Panc1 (cell line): ENCODE measurements around the gene DUSP15. TPM values are rescaled to one million over a fixed set of nuclear protein-coding genes. Genes with fewer than 3 reads are reported as not detected.

Experiments
- ATAC-seq: fragments of 200-7000 bp; cut with Tn5 transposase; 2 replicates; pipeline ENCODE4 v1.9.1; 2020; ENCODE audit warnings: mild to moderate bottlenecking, moderate library complexity
- BruUV-seq: library from RNA; stranded (reverse); fragments of 400-500 nt; replicated peaks from 2 replicates; lab custom pipeline; 2021; lab: Mats Ljungman, UMichigan
- CTCF ChIA-PET: fragments of 300-600 bp; sonication (Branson Sonifier 250); formaldehyde crosslinking; loops from one replicate; lab custom pipeline; 2022; ENCODE audit warnings: antibody characterized with exemption; lab: Charles Lee
- POLR2A ChIA-PET: fragments of 300-600 bp; sonication (Branson Sonifier 250); formaldehyde crosslinking; loops from one replicate; lab custom pipeline; 2022; ENCODE audit warnings: antibody characterized with exemption; lab: Charles Lee
- DNase-seq: peaks from one replicate; pipeline ENCODE4 v3.0.0-alpha.2; 2010; ENCODE audit warnings: low read depth, low spot score
- H3K27ac ChIP-seq: 2 replicates; pipeline ENCODE4 v1.5.1; 2011; ENCODE audit warnings: mild to moderate bottlenecking, low read length, inconsistent platforms
- H3K27me3 ChIP-seq: fragments of 200-500 bp; sonication (Bioruptor generic); 2 replicates; pipeline ENCODE4 v1.6.0; 2014; ENCODE audit warnings: low read length, inconsistent platforms; ENCODE audit not compliant: control insufficient read depth, insufficient read depth
- H3K36me3 ChIP-seq: fragments of 200-500 bp; sonication (Bioruptor generic); 2 replicates; pipeline ENCODE4 v1.5.1; 2014; ENCODE audit warnings: inconsistent platforms, mild to moderate bottlenecking, low read length, moderate library complexity; ENCODE audit not compliant: control insufficient read depth, insufficient read depth
- H3K4me1 ChIP-seq: 2 replicates; pipeline ENCODE4 v1.5.1; 2011; ENCODE audit warnings: inconsistent platforms, mild to moderate bottlenecking, low read length, moderate library complexity; ENCODE audit not compliant: control insufficient read depth, insufficient read depth
- H3K4me3 ChIP-seq, 2 experiments: 2 replicates each; pipeline ENCODE4 v1.5.1; 2011 to 2012; ENCODE audit warnings: low read depth in 2 of 2, low read length in 2 of 2, mild to moderate bottlenecking in 2 of 2, inconsistent platforms in 1 of 2, moderate library complexity in 1 of 2
- H3K9me3 ChIP-seq: fragments of 200-500 bp; sonication (Bioruptor generic); 2 replicates; pipeline ENCODE4 v1.5.1; 2014; ENCODE audit warnings: low read depth, mild to moderate bottlenecking, inconsistent platforms, low read length, moderate library complexity; ENCODE audit not compliant: control insufficient read depth, insufficient read depth
- POLR2AphosphoS5 ChIP-seq: IDR thresholded peaks from 2 replicates; pipeline ENCODE4 v1.6.1; 2012; ENCODE audit warnings: mild to moderate bottlenecking, low read depth, low read length, moderate library complexity
- SIN3A ChIP-seq: IDR thresholded peaks from 2 replicates; pipeline ENCODE4 v1.6.1; 2012; ENCODE audit warnings: low read depth, mild to moderate bottlenecking, low read length, moderate library complexity, borderline replicate concordance; ENCODE audit not compliant: insufficient read depth
- TCF7L2 ChIP-seq: IDR thresholded peaks from 2 replicates; pipeline ENCODE4 v1.6.1; 2011; ENCODE audit warnings: mild to moderate bottlenecking, low read depth, low read length, inconsistent platforms
- in situ Hi-C: cut with HindIII; loops from 2 replicates; pipeline ENCODE4 v1.10.0; 2016; ENCODE audit warnings: low sequenced_read_pairs, low pct_unique_long_range_greater_than_20kb
- intact Hi-C: fragments of 100-400 bp; cut with micrococcal nuclease; formaldehyde crosslinking; loops from one replicate; pipeline ENCODE4 v1.10.0; 2022; ENCODE audit not compliant: unreplicated experiment
- total RNA-seq: library from RNA; stranded (reverse); gene quantifications from one replicate; pipeline ENCODE4 v1.2.1, GENCODE V29; 2021; ENCODE audit not compliant: unreplicated experiment
- TF ChIP-seq, protein P1 (sequence below): fragments of 450-650 bp; IDR thresholded peaks from 2 replicates; pipeline ENCODE4 v1.5.1; 2017; ENCODE audit warnings: mild to moderate bottlenecking
- TF ChIP-seq, protein P2 (sequence below), 2 experiments: IDR thresholded peaks; 2 replicates each; pipeline ENCODE4 v1.6.1; 2011 to 2012; ENCODE audit warnings: low read depth in 2 of 2, control low read depth in 1 of 2, low read length in 1 of 2, mild to moderate bottlenecking in 1 of 2, moderate library complexity in 1 of 2; ENCODE audit not compliant: insufficient read depth in 1 of 2

Gene DUSP15
- total RNA-seq, 1 experiment from 2014 or later = 23.6 TPM

DNA sequence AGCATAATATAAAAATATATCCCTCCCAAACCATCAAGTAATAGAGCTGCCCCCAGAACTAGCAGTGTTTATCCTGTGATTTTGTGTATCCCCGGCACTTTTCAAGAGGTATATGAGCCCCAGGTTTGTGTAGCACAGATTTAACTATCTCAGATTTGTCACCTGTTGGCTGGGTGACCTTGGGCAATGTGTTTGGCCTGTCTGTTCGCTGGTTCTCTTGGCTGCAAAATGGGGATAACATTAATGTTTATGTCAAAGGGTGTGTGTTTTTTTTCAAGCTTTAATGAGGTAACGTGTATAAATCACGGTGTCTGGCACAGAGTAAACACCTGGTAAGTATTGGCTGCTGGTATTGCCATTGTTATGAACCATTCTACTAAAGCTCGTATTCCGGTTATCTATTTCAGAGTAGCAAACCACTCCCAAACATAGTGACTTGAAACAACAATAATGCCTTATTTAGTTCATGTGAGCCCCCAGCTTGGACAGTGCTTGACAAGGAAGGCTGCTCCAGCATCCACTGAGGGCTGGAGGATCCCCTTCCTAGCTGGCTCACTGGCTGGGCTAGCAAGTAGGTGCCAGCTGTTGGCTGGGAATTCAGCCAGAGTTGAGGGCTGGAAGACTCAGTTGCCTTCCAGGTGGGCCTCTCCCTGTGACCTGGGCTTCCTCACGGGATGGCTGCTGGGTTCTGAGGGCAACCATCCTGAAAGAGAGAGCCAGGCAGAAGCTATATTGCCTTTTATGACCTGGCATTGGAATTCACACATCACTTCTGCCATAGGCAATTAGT is 45.4 kb upstream of the DUSP15 start:
- Histone ChIP-seq H3K27me3 (no peaks in the 10 kb centered on the region), H3K27ac (no peak overlapping the region), H3K9me3 (no peaks in the 10 kb centered on the region), H3K36me3 (no peaks in the 10 kb centered on the region), H3K4me3 (no peak overlapping the region), H3K4me1 (peaks cover 4% of the 10 kb centered on the region; the same call in 1 of the 2 replicates)
- no peak for ATAC-seq
- in situ Hi-C loops = no loop called here
- DNase-seq = no peak
- ChIA-PET POLR2A (no interaction called here), CTCF (no interaction called here)
- intact Hi-C loops = no loop called here
- BruUV-seq = no TSS peak
- TF ChIP-seq POLR2AphosphoS5 (no peak), TCF7L2 (no peak), SIN3A (no peak)
- TF ChIP-seq, protein P1, sequence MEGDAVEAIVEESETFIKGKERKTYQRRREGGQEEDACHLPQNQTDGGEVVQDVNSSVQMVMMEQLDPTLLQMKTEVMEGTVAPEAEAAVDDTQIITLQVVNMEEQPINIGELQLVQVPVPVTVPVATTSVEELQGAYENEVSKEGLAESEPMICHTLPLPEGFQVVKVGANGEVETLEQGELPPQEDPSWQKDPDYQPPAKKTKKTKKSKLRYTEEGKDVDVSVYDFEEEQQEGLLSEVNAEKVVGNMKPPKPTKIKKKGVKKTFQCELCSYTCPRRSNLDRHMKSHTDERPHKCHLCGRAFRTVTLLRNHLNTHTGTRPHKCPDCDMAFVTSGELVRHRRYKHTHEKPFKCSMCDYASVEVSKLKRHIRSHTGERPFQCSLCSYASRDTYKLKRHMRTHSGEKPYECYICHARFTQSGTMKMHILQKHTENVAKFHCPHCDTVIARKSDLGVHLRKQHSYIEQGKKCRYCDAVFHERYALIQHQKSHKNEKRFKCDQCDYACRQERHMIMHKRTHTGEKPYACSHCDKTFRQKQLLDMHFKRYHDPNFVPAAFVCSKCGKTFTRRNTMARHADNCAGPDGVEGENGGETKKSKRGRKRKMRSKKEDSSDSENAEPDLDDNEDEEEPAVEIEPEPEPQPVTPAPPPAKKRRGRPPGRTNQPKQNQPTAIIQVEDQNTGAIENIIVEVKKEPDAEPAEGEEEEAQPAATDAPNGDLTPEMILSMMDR = no peak
- TF ChIP-seq, protein P2, sequence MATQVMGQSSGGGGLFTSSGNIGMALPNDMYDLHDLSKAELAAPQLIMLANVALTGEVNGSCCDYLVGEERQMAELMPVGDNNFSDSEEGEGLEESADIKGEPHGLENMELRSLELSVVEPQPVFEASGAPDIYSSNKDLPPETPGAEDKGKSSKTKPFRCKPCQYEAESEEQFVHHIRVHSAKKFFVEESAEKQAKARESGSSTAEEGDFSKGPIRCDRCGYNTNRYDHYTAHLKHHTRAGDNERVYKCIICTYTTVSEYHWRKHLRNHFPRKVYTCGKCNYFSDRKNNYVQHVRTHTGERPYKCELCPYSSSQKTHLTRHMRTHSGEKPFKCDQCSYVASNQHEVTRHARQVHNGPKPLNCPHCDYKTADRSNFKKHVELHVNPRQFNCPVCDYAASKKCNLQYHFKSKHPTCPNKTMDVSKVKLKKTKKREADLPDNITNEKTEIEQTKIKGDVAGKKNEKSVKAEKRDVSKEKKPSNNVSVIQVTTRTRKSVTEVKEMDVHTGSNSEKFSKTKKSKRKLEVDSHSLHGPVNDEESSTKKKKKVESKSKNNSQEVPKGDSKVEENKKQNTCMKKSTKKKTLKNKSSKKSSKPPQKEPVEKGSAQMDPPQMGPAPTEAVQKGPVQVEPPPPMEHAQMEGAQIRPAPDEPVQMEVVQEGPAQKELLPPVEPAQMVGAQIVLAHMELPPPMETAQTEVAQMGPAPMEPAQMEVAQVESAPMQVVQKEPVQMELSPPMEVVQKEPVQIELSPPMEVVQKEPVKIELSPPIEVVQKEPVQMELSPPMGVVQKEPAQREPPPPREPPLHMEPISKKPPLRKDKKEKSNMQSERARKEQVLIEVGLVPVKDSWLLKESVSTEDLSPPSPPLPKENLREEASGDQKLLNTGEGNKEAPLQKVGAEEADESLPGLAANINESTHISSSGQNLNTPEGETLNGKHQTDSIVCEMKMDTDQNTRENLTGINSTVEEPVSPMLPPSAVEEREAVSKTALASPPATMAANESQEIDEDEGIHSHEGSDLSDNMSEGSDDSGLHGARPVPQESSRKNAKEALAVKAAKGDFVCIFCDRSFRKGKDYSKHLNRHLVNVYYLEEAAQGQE (IDR thresholded peaks at IDR 0.05; ENCODE audit: insufficient read depth in 1 of 2, low read depth in 2 of 2, low read length in 1 of 2) = no peak

DNA sequence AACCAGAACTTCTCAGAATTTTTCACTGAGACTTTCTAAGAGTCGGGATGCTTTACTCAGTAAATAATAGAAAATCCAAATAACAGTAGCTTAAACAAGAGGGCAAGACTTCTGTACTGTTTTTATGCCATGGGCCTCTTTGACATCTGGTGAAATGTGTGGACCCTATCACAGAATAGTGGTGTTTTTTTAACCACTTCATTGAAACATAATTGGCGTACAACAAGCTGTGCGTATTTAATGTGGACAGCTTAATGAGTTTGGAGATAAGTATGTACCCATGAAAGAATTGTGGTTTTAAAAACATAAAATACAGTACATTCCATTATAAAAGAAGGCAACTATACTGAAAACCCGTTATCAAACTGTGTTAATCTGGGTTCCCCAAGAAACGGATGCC is 43.8 kb upstream of the DUSP15 start:
- TF ChIP-seq, protein P1 = no peak
- TF ChIP-seq POLR2AphosphoS5 = no peak
- TF ChIP-seq TCF7L2 = no peak
- TF ChIP-seq SIN3A = no peak
- TF ChIP-seq, protein P2 (IDR thresholded peaks at IDR 0.05; ENCODE audit: insufficient read depth in 1 of 2, low read depth in 2 of 2, low read length in 1 of 2) = no peak
- H3K27ac ChIP-seq = no peak overlapping the region
- H3K4me3 ChIP-seq = no peak overlapping the region
- no TSS peak for BruUV-seq
- ChIA-PET POLR2A (no interaction called here), CTCF (no interaction called here)
- H3K36me3 ChIP-seq = no peaks in the 10 kb centered on the region
- no peaks in the 10 kb centered on the region for H3K27me3 ChIP-seq
- H3K4me1 ChIP-seq = peaks cover 4% of the 10 kb centered on the region; the same call in 1 of the 2 replicates
- in situ Hi-C loops = no loop called here
- no peak for ATAC-seq
- intact Hi-C loops = no loop called here
- H3K9me3 ChIP-seq = no peaks in the 10 kb centered on the region
- DNase-seq = no peak
